Upper lobe of left lung (tissue), 4 donors: ENCODE measurements around the gene FAM120B.
A peak's percentile ranks its signal among the peaks of the same experiment; 100 is the strongest.

Source experiments
- EP300 ChIP-seq, 4 donors: sonication (generic); formaldehyde crosslinking; IDR thresholded peaks; one replicate each; pipeline ENCODE4 v1.5.1; 2017; ENCODE audit warnings: antibody characterized with exemption in 4 of 4, control low read depth in 2 of 4
- POLR2A ChIP-seq, 4 donors: fragments of 450-650 bp; IDR thresholded peaks; one replicate each; pipeline ENCODE4 v1.5.1; 2016 to 2017; ENCODE audit warnings: antibody characterized with exemption in 4 of 4, mild to moderate bottlenecking in 2 of 4
- POLR2AphosphoS5 ChIP-seq, 2 donors: sonication (generic); formaldehyde crosslinking; IDR thresholded peaks; one replicate each; pipeline ENCODE4 v1.5.1; 2017; ENCODE audit warnings: antibody characterized with exemption in 2 of 2
- TF ChIP-seq, protein P1 (sequence below), 6 experiments: fragments of 450-650 bp in 4 of 6; fragments of 200-600 bp in 2 of 6; sonication (generic) in 2 of 6; IDR thresholded peaks; one replicate each; pipeline ENCODE4 v1.5.1; 2016 to 2019; ENCODE audit warnings: antibody characterized with exemption in 6 of 6

DNA sequence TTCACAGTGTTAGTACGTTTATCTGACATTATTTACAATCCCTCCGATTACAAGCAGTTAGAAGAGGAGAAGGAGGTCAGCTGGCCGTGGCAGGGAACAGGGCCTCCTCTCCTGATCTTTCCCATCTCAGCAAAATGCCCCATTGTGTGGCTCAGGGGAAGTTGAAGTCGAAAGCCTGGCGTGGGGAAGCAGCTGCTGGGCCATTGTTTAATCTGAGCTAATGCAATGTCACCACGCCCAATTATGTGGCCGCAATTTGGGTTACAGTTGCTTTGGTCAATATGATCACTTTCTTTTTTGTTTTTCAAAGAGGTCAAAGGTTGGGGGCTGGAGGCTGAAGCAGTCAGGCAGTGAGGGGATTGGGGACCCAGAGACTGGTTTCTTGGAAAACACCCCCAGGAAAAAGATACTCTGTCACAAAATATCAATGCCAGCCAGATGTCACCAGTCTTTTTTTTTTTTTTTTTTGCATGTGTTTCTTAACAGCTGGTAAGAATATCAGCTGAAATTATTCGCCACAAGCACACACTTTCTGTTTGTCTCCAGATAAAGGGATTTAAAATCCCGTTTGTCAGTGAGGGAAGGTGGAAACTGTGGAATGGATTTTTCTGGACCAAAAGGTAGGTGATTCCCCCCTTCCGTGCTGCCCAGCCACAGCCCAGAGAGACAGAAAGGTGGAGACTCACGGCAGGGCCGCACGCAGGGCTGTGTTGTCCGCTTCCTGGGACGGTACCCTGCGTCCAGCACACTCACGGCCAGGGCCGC is 40.3 kb upstream of the FAM120B start:
- TF ChIP-seq, protein P1, sequence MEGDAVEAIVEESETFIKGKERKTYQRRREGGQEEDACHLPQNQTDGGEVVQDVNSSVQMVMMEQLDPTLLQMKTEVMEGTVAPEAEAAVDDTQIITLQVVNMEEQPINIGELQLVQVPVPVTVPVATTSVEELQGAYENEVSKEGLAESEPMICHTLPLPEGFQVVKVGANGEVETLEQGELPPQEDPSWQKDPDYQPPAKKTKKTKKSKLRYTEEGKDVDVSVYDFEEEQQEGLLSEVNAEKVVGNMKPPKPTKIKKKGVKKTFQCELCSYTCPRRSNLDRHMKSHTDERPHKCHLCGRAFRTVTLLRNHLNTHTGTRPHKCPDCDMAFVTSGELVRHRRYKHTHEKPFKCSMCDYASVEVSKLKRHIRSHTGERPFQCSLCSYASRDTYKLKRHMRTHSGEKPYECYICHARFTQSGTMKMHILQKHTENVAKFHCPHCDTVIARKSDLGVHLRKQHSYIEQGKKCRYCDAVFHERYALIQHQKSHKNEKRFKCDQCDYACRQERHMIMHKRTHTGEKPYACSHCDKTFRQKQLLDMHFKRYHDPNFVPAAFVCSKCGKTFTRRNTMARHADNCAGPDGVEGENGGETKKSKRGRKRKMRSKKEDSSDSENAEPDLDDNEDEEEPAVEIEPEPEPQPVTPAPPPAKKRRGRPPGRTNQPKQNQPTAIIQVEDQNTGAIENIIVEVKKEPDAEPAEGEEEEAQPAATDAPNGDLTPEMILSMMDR (IDR thresholded peaks at IDR 0.05): no peak
- TF ChIP-seq POLR2A (IDR thresholded peaks at IDR 0.05): no peak
- TF ChIP-seq EP300 (IDR thresholded peaks at IDR 0.05): no peak
- TF ChIP-seq POLR2AphosphoS5 (IDR thresholded peaks at IDR 0.05): peak in 1 of 2 donors; percentile 17
